ENCODE results near the gene IRF2.

IRF2 gene

GRCh38 chr4:184450045-184450444 lies 24.3 kb downstream of the IRF2 start:
- DNase-seq = no peak

- no peak for DNase-seq
Observed at GRCh38 chr4:184448821-184449220, 25.5 kb downstream of the IRF2 start.

GRCh38 chr4:184448141-184448540 lies 26.2 kb downstream of the IRF2 start:
- DNase-seq = no peak

GRCh38 chr4:184447664-184448063 lies 26.7 kb downstream of the IRF2 start:
- no peak for DNase-seq

GRCh38 chr4:184446132-184446658 lies 28.2 kb downstream of the IRF2 start:
- no peak for DNase-seq

GRCh38 chr4:184444953-184445309 lies 29.4 kb downstream of the IRF2 start:
- DNase-seq = no peak

GRCh38 chr4:184444215-184444952 lies 30.0 kb downstream of the IRF2 start:
- DNase-seq = no peak

- no peak for DNase-seq
Observed at GRCh38 chr4:184443318-184443717, 31.0 kb downstream of the IRF2 start.

GRCh38 chr4:184442314-184442635 lies 32.1 kb downstream of the IRF2 start:
- no peak for DNase-seq

- no peak for DNase-seq
Observed at GRCh38 chr4:184441461-184442313, 32.7 kb downstream of the IRF2 start.

GRCh38 chr4:184440595-184441358 lies 33.6 kb downstream of the IRF2 start:
- DNase-seq = no peak

- no peak for DNase-seq
Observed at GRCh38 chr4:184439856-184440594, 34.3 kb downstream of the IRF2 start.

GRCh38 chr4:184439386-184439785 lies 35.0 kb downstream of the IRF2 start:
- no peak for DNase-seq

- no peak for DNase-seq
Observed at GRCh38 chr4:184438375-184438774, 36.0 kb downstream of the IRF2 start.

GRCh38 chr4:184437565-184438265 lies 36.6 kb downstream of the IRF2 start:
- no peak for DNase-seq

GRCh38 chr4:184434501-184435066 lies 39.8 kb downstream of the IRF2 start:
- no peak for DNase-seq

GRCh38 chr4:184434021-184434420 lies 40.3 kb downstream of the IRF2 start:
- DNase-seq = no peak

- DNase-seq = no peak
Observed at GRCh38 chr4:184433258-184433892, 41.0 kb downstream of the IRF2 start.

- no peak for DNase-seq
Observed at GRCh38 chr4:184432127-184432922, 42.0 kb downstream of the IRF2 start.

- no peak for DNase-seq
Observed at GRCh38 chr4:184430163-184430562, 44.2 kb downstream of the IRF2 start.

Measured in cerebellar nuclear complex (tissue), 1 donor.